ENCODE results near the gene TMEM204.

DNA sequence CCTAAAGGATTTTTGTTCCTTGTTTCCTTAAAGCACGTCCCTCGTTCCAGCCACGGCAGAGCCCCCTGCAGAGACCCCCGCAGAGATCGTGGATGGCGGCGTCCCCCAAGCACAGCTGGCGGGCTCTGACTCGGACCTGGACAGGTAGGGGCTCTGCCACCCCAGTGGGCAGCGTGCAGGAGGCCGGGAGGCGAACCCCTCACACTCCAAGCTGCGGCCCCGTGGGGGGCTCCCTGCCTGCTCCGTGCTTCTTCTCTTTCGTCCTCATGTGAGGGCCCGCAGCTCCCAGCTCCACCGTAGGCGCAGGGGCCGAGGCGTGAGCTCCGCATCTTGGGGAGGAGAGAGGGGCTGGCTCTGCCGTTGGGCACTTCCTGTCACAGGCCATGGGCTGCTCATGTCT, 31.8 kb upstream of the TMEM204 start:
- no peak for TF ChIP-seq ARNTL (CRISPR knock-in tag; IDR thresholded peaks at IDR 0.05; ENCODE audit: borderline replicate concordance, low read depth)
- TF ChIP-seq PPARA (CRISPR knock-in tag; IDR thresholded peaks at IDR 0.05; ENCODE audit: borderline replicate concordance), result no peak
- TF ChIP-seq, protein P1, sequence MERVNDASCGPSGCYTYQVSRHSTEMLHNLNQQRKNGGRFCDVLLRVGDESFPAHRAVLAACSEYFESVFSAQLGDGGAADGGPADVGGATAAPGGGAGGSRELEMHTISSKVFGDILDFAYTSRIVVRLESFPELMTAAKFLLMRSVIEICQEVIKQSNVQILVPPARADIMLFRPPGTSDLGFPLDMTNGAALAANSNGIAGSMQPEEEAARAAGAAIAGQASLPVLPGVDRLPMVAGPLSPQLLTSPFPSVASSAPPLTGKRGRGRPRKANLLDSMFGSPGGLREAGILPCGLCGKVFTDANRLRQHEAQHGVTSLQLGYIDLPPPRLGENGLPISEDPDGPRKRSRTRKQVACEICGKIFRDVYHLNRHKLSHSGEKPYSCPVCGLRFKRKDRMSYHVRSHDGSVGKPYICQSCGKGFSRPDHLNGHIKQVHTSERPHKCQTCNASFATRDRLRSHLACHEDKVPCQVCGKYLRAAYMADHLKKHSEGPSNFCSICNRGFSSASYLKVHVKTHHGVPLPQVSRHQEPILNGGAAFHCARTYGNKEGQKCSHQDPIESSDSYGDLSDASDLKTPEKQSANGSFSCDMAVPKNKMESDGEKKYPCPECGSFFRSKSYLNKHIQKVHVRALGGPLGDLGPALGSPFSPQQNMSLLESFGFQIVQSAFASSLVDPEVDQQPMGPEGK (CRISPR knock-in tag; IDR thresholded peaks at IDR 0.05; ENCODE audit: borderline replicate concordance), result no peak
- no peak for TF ChIP-seq GLIS3 (CRISPR knock-in tag; IDR thresholded peaks at IDR 0.05)
- TF ChIP-seq RARB (CRISPR knock-in tag; IDR thresholded peaks at IDR 0.05), result no peak
- TF ChIP-seq, protein P2, sequence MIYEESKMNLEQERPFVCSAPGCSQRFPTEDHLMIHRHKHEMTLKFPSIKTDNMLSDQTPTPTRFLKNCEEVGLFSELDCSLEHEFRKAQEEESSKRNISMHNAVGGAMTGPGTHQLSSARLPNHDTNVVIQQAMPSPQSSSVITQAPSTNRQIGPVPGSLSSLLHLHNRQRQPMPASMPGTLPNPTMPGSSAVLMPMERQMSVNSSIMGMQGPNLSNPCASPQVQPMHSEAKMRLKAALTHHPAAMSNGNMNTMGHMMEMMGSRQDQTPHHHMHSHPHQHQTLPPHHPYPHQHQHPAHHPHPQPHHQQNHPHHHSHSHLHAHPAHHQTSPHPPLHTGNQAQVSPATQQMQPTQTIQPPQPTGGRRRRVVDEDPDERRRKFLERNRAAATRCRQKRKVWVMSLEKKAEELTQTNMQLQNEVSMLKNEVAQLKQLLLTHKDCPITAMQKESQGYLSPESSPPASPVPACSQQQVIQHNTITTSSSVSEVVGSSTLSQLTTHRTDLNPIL (CRISPR knock-in tag; IDR thresholded peaks at IDR 0.05; ENCODE audit: low read depth), result no peak
- TF ChIP-seq, protein P3, sequence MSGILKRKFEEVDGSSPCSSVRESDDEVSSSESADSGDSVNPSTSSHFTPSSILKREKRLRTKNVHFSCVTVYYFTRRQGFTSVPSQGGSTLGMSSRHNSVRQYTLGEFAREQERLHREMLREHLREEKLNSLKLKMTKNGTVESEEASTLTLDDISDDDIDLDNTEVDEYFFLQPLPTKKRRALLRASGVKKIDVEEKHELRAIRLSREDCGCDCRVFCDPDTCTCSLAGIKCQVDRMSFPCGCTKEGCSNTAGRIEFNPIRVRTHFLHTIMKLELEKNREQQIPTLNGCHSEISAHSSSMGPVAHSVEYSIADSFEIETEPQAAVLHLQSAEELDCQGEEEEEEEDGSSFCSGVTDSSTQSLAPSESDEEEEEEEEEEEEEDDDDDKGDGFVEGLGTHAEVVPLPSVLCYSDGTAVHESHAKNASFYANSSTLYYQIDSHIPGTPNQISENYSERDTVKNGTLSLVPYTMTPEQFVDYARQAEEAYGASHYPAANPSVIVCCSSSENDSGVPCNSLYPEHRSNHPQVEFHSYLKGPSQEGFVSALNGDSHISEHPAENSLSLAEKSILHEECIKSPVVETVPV (CRISPR knock-in tag; IDR thresholded peaks at IDR 0.05), result no peak
- TF ChIP-seq ZNF8 (CRISPR knock-in tag; IDR thresholded peaks at IDR 0.05), result no peak
- no peak for TF ChIP-seq ZC3H10 (CRISPR knock-in tag; IDR thresholded peaks at IDR 0.05)
- TF ChIP-seq TCF4 (CRISPR knock-in tag; IDR thresholded peaks at IDR 0.05; ENCODE audit: borderline replicate concordance), result no peak
- TF ChIP-seq, protein P4, sequence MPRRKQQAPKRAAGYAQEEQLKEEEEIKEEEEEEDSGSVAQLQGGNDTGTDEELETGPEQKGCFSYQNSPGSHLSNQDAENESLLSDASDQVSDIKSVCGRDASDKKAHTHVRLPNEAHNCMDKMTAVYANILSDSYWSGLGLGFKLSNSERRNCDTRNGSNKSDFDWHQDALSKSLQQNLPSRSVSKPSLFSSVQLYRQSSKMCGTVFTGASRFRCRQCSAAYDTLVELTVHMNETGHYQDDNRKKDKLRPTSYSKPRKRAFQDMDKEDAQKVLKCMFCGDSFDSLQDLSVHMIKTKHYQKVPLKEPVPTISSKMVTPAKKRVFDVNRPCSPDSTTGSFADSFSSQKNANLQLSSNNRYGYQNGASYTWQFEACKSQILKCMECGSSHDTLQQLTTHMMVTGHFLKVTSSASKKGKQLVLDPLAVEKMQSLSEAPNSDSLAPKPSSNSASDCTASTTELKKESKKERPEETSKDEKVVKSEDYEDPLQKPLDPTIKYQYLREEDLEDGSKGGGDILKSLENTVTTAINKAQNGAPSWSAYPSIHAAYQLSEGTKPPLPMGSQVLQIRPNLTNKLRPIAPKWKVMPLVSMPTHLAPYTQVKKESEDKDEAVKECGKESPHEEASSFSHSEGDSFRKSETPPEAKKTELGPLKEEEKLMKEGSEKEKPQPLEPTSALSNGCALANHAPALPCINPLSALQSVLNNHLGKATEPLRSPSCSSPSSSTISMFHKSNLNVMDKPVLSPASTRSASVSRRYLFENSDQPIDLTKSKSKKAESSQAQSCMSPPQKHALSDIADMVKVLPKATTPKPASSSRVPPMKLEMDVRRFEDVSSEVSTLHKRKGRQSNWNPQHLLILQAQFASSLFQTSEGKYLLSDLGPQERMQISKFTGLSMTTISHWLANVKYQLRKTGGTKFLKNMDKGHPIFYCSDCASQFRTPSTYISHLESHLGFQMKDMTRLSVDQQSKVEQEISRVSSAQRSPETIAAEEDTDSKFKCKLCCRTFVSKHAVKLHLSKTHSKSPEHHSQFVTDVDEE (CRISPR knock-in tag; IDR thresholded peaks at IDR 0.05), result no peak
